ENCODE results near the gene INKA2.

Gene INKA2

GRCh38 chr1:111739194-111739924, at the start of gene INKA2:
Gene INKA2, minus strand, starts transcription at chr1:111739395. Its CDS starts 153 bp downstream, at chr1:111739242.
- DNase-seq (ENCODE audit: low read depth in 1 of 2, low spot score in 1 of 2) = peak; percentile 61 to 90
- no peak for TF ChIP-seq JUND (IDR thresholded peaks at IDR 0.05; ENCODE audit: low read depth)
- in situ Hi-C loops (cut with HindIII; ENCODE audit: low pct_unique_long_range_greater_than_20kb, low sequenced_read_pairs) = no loop called here

- in situ Hi-C loops (cut with HindIII; ENCODE audit: low pct_unique_long_range_greater_than_20kb, low sequenced_read_pairs) = no loop called here
- DNase-seq (ENCODE audit: low read depth in 1 of 2, low spot score in 1 of 2) = no peak
Measured at GRCh38 chr1:111786669-111787207, 47.5 kb upstream of the INKA2 start.

DNA sequence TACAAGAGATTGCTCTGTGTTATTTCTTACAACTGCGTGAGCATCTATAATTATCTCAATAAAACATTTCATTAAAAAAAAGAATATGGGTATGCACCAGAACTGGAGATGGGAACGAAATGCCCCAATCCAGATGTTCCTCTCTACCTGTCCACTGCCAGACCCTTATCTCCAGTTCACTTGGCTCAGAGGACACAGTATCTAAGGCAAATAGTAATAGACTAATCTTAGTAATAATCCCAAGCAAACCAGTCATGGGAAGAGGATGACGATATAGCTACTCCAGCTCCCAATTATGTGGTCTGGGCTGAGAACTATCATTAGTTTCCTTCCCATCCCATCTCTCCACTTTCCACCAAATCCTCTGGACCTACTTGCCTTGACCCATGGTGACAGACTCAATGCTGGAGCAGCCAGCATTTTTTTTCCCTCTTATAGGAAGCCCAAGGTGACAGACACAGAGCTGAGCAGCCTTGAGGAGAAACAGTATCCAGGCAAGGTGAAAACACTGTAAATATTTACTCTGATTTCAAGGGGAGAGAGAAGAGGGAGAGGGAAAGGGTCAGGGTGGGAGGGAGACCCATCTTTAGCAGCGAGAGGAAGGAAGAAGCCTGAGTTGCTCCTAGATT, 45.2 kb upstream of the INKA2 start:
- no peak for TF ChIP-seq JUND (IDR thresholded peaks at IDR 0.05; ENCODE audit: low read depth)
- DNase-seq (ENCODE audit: low read depth in 1 of 2, low spot score in 1 of 2) = no peak
- in situ Hi-C loops (cut with HindIII; ENCODE audit: low pct_unique_long_range_greater_than_20kb, low sequenced_read_pairs) = no loop called here

More at GRCh38 chr1:111786669-111787207, 47.5 kb upstream of the INKA2 start:
- no peak for TF ChIP-seq JUND (IDR thresholded peaks at IDR 0.05; ENCODE audit: low read depth)

DNA sequence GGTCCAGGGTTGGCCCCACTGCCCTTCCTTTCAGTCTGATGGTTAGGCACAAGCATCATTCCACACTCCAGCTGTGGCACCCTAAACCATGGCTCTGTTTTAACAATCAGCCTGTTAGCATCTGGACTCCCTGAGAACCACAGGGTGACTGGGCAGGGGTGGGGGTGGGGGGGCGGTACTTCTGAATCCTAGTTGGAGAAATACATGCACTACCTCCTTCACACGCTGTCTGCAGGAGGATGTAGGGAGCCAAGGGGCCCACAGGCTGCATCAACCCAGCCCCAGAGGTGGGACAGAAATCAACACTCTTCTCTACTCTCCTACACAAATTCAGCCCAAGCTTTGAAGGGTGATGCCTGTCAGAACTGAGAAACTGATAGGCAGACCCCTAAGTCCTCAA, 40.4 kb upstream of the INKA2 start:
- DNase-seq (ENCODE audit: low read depth in 1 of 2, low spot score in 1 of 2) = no peak
- TF ChIP-seq JUND (IDR thresholded peaks at IDR 0.05; ENCODE audit: low read depth) = no peak
- in situ Hi-C loops (cut with HindIII; ENCODE audit: low pct_unique_long_range_greater_than_20kb, low sequenced_read_pairs) = no loop called here

- in situ Hi-C loops (cut with HindIII; ENCODE audit: low pct_unique_long_range_greater_than_20kb, low sequenced_read_pairs) = no loop called here
- no peak for DNase-seq (ENCODE audit: low read depth in 1 of 2, low spot score in 1 of 2)
- TF ChIP-seq JUND (IDR thresholded peaks at IDR 0.05; ENCODE audit: low read depth) = no peak
Measured at GRCh38 chr1:111778541-111779051, 39.4 kb upstream of the INKA2 start.

DNA sequence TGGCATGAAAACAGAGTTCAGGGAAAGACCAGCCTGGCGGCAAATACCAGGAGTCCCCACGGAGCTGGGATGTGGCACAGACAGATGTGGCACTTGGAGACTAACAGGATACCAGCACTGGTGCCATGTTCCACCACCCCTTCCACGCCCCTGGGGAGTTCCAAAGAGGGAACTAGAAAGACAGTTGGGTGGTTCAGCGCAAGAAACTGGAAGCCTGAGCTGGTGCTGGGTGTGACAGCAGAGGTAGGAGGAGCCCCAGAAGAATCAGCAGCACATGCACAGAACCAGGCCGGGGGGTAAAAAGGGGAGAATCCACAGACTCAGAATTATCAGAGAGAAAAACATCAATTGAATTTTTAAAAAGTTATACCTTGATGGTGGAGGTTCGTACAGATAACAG, 38.9 kb upstream of the INKA2 start:
- no peak for DNase-seq (ENCODE audit: low read depth in 1 of 2, low spot score in 1 of 2)
- in situ Hi-C loops (cut with HindIII; ENCODE audit: low pct_unique_long_range_greater_than_20kb, low sequenced_read_pairs) = no loop called here
- TF ChIP-seq JUND (IDR thresholded peaks at IDR 0.05; ENCODE audit: low read depth) = no peak

DNA sequence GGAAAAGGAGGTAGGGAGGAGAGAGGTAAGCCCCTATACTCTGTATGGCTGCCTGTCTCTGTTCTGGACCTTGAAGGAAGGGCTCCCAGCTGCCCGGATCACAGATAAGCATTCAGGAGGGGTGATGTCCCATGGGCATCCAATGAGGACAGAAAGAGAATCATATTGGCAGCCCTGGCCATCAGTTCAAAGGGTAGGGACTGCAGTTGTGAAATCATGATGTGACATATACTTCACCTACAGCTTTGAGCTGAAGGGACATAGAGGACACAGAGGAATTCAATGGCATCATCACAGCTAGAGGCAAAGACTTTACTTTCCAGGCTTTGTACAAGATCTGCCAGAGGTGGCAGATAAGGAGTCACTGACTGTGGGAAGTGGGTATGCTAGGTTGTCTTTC, 38.1 kb upstream of the INKA2 start:
- in situ Hi-C loops (cut with HindIII; ENCODE audit: low pct_unique_long_range_greater_than_20kb, low sequenced_read_pairs) = no loop called here
- DNase-seq (ENCODE audit: low read depth in 1 of 2, low spot score in 1 of 2) = no peak
- no peak for TF ChIP-seq JUND (IDR thresholded peaks at IDR 0.05; ENCODE audit: low read depth)

DNA sequence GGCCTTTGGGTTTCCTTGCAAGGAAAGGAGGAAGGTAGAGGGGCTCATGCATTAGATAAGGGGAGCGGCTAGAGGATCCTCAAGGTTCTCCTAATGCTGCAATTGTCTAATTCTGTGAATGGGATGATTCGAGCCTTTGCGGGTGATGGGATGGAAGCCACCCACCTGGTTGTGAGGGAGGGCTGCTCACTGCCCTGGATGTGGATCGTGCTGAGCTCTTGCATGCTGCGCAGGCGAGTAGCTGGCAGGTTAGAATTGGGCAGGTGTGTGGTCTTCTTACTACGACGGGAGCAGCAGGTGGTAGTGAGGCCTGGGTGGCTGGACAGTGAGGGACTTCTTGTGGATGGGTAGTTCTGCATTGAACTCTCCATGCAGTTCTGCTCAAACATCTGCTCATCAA, 37.7 kb upstream of the INKA2 start:
- no peak for TF ChIP-seq JUND (IDR thresholded peaks at IDR 0.05; ENCODE audit: low read depth)
- DNase-seq (ENCODE audit: low read depth in 1 of 2, low spot score in 1 of 2) = no peak
- in situ Hi-C loops (cut with HindIII; ENCODE audit: low pct_unique_long_range_greater_than_20kb, low sequenced_read_pairs) = no loop called here

- in situ Hi-C loops (cut with HindIII; ENCODE audit: low pct_unique_long_range_greater_than_20kb, low sequenced_read_pairs) = no loop called here
Measured at GRCh38 chr1:111776391-111776790, 37.2 kb upstream of the INKA2 start.

GRCh38 chr1:111775966-111776365, 36.8 kb upstream of the INKA2 start:
- no peak for TF ChIP-seq JUND (IDR thresholded peaks at IDR 0.05; ENCODE audit: low read depth)
- no peak for DNase-seq (ENCODE audit: low read depth in 1 of 2, low spot score in 1 of 2)
- in situ Hi-C loops (cut with HindIII; ENCODE audit: low pct_unique_long_range_greater_than_20kb, low sequenced_read_pairs) = no loop called here

More at GRCh38 chr1:111776391-111776790, 37.2 kb upstream of the INKA2 start:
- no peak for DNase-seq (ENCODE audit: low read depth in 1 of 2, low spot score in 1 of 2)
- TF ChIP-seq JUND (IDR thresholded peaks at IDR 0.05; ENCODE audit: low read depth) = no peak

DNA sequence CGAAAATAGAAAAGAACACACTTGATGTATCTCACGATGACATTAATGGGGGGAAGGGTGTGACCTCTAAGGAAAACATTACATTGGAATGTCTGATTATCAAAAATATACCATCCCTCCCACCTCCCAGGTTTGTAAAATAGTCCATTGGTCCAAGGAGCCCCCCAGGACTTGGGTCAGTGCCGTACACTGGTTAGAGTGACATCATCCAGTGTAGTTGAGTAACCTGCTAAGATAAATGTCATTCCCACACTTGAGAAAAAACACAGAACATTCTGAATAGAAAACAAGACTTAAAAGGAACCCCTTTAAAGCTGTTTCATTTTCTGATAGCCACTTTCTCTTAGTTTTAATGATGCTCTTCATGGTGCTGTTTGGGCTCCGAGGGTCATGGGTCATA, 31.7 kb upstream of the INKA2 start:
- no peak for TF ChIP-seq JUND (IDR thresholded peaks at IDR 0.05; ENCODE audit: low read depth)
- in situ Hi-C loops (cut with HindIII; ENCODE audit: low pct_unique_long_range_greater_than_20kb, low sequenced_read_pairs) = no loop called here
- no peak for DNase-seq (ENCODE audit: low read depth in 1 of 2, low spot score in 1 of 2)

- peak; percentile 7 to 60 for DNase-seq (ENCODE audit: low read depth in 1 of 2, low spot score in 1 of 2)
- no peak for TF ChIP-seq JUND (IDR thresholded peaks at IDR 0.05; ENCODE audit: low read depth)
- in situ Hi-C loops (cut with HindIII; ENCODE audit: low pct_unique_long_range_greater_than_20kb, low sequenced_read_pairs) = no loop called here
Measured at GRCh38 chr1:111769517-111770146, 30.4 kb upstream of the INKA2 start.

GRCh38 chr1:111768625-111769024, 29.4 kb upstream of the INKA2 start:
- no peak for DNase-seq (ENCODE audit: low read depth in 1 of 2, low spot score in 1 of 2)
- in situ Hi-C loops (cut with HindIII; ENCODE audit: low pct_unique_long_range_greater_than_20kb, low sequenced_read_pairs) = no loop called here
- TF ChIP-seq JUND (IDR thresholded peaks at IDR 0.05; ENCODE audit: low read depth) = no peak
